Inferior parietal cortex (tissue), 1 donor: ENCODE measurements around the gene SIM2.

Experiments
- DNase-seq: peaks from one replicate; pipeline ENCODE4 v3.0.0-alpha.2; 2016; ENCODE audit errors: extremely low spot score

SIM2 gene

DNA sequence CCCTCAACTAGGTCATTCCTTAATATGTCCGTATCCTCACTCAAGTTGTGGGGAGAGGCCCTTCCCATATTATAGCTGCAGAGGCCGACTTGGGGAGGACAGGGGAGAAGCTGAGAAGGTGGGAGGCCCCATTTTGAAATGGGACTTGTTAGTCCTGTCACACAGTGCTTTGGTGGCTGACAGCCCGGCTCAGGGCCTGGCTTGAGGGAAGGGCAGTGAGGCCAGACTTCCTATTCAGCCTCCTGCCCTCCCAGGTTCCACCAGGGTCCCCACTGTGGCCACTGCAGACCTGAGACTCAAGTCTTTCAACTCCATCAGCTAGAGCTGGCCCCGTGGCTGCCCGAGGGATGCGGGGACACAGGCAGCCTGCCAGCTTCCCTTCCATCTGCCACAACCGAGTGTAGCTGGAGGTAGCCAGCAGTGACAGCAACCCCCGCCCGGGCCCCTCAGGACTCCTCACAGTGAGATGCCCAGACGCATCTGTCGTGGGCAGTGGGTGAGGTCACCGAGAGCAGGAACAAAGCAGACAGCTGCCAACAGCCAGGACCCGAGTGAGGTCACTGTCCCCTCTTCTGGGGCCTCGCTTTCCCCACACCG lies 36.9 kb downstream of the SIM2 start:
- no peak for DNase-seq

DNA sequence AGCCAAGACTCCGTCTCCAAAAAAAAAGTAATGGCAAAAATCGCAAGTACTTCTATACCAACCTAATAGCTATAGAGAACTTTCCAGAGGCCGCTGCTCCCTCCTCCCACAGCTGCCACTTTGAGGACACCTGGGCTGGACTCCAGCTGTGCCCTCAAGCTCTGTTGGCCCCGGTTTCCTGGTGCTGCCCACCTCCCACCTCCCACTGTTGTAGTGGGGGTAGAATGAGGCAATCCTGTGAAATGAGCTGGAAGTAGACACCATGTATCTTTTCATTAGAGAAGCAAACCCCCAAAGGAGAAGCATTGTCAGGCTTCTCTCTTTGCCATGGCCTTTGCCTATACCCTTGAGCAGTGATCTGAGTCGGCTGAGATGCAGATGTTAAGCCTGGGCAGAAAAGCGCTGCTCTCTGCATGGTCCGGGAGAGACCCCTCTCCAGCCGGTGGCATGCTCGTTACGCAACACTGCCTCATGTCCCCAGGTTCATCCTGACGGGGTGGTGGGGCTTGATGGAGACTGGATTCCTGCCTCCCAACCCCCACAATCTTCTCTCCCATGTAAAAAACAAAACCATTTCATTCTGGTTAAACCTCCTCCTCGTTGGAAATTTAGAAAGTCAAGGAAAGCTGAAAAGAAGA lies 39.7 kb downstream of the SIM2 start:
- no peak for DNase-seq

DNA sequence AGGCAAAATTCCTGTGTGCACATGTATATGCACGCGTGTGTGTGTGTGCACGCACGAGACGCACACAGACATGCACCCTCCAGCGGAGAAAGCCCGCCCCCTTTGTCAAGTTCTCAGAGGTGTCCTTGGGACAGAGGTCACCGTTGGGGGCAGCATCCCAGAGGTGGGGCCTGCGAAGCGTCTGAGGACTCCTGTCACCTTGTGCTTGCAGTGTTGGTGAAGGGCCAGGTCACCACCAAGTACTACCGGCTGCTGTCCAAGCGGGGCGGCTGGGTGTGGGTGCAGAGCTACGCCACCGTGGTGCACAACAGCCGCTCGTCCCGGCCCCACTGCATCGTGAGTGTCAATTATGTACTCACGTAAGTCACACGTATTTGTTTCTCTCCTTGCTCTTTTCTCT lies 42.6 kb downstream of the SIM2 start:
- DNase-seq: no peak

DNA sequence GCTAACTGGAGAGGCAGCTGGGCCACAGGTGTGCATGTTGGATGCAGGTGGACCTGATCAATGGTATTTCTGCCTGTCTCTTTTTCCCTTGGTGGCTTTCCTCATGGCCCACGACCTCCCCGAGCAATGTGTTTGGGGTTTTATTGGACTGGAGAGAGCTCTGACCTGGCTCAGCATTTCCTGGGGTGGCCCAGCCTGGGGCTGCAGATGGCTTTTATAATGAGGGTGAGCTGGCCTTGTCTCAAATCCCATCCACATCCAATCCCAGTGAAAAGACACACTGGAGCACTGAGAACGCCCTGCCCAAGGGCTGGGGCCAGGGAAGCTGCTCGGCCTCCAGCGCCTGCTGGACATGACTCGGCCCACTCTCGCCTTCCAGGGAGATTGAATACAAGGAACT lies 44.1 kb downstream of the SIM2 start:
- DNase-seq: no peak

DNA sequence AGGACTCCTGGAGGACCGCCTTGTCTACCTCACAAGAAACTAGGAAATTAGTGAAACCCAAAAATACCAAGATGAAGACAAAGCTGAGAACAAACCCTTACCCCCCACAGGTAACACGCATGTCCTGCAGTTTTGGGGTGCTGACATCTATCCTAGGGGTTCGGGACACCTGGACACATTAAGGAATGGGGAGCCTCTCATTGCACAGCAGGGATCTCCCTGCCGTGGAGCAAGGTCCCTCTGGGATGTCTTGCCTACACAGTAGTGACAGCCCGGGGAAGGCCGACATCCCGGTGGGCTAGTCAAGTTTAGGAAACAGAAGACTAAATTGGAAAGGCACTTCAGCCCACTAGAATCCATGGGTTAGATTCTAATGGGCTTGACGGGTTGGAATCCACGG lies 44.5 kb downstream of the SIM2 start:
- no peak for DNase-seq

DNA sequence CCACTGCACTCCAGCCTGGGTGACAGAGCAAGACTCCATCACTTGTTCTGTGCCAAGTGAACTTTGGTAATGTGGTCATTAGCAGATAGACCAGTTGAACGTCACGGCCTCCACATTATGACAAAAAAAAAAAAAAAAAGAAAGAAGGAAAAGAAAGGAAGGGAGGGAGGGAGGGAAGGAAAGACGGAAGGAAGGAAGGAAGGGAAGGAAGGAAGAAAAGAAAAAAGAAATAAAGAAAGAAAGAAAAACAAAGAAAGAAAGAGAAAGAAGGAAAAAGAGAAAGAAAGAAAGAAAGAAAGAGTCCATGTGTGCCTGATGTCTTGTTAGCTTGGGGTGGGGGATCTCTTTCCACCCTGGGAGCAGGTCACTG lies 45.3 kb downstream of the SIM2 start:
- no peak for DNase-seq

DNA sequence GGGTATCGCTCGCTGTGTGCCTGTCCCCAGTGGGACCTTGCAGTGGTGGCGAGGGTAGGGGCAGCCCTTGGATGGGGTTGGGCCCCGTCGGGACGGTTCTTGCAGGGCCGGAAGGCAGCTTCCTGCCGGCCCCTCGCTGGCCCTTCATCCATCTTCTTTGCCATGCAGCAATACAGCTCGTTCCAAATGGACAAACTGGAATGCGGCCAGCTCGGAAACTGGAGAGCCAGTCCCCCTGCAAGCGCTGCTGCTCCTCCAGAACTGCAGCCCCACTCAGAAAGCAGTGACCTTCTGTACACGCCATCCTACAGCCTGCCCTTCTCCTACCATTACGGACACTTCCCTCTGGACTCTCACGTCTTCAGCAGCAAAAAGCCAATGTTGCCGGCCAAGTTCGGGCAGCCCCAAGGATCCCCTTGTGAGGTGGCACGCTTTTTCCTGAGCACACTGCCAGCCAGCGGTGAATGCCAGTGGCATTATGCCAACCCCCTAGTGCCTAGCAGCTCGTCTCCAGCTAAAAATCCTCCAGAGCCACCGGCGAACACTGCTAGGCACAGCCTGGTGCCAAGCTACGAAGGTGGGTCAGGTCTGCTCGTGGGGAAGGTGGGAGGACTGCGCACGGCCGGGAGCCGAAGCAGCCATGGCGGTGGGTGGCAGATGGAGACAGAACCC lies 45.8 kb downstream of the SIM2 start:
- no peak for DNase-seq

DNA sequence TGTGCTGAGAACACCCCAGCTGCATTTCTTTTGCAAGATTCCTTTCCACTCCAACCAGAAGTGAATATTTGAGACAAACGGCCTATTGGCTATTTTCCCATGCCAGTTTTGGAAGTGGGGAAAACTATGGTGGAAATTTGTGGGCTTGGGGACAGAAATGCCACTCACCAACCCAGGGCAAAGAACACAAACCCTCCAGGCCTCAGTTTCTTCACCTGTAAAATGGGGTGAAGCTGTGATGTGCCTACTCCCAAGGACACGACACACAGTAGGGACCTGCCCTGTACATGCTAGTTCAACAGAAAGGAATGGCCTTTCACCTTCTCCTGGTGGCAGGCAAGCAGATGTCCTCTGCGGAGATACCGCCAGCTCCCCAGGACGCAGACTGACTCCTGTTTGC lies 46.5 kb downstream of the SIM2 start:
- DNase-seq: no peak

DNA sequence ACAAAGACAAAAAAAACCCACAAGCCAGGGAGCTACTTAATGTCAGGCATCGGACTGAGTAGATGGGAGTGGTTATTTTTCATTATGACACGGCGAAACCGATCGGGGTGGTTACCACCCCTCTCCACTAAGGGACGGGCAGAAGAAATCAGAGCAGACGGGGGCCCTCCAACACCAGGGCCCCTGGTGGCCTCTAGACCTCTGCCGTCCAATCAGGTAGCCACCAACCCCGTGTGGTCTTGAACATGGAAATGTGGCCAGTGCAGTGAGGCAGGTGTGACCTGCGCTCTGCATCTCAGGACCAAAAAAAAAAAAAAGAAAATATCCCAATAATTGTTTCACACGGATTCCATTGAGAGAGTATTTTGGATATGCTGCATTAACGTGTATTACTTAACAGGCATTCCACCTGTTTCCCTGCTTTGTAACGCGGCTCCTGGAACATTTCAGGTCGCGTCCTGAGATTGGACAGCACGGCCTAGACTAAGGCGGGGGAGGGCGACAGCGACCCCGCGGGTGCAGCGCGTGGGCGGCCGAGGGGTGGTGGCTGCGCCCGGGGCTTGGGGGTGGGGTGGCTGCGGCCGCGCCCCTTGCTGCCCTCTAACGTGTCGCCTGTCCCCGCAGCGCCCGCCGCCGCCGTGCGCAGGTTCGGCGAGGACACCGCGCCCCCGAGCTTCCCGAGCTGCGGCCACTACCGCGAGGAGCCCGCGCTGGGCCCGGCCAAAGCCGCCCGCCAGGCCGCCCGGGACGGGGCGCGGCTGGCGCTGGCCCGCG lies 48.3 kb downstream of the SIM2 start:
- no peak for DNase-seq

DNA sequence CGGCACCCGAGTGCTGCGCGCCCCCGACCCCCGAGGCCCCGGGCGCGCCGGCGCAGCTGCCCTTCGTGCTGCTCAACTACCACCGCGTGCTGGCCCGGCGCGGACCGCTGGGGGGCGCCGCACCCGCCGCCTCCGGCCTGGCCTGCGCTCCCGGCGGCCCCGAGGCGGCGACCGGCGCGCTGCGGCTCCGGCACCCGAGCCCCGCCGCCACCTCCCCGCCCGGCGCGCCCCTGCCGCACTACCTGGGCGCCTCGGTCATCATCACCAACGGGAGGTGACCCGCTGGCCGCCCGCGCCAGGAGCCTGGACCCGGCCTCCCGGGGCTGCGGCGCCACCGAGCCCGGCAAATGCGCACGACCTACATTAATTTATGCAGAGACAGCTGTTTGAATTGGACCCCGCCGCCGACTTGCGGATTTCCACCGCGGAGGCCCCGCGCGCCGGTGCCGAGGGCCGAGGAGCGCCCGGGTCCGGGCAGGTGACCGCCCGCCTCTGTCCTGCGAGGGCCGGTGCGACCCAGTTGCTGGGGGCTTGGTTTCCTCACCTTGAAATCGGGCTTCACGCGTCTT lies 49.0 kb downstream of the SIM2 start:
- DNase-seq: no peak

DNA sequence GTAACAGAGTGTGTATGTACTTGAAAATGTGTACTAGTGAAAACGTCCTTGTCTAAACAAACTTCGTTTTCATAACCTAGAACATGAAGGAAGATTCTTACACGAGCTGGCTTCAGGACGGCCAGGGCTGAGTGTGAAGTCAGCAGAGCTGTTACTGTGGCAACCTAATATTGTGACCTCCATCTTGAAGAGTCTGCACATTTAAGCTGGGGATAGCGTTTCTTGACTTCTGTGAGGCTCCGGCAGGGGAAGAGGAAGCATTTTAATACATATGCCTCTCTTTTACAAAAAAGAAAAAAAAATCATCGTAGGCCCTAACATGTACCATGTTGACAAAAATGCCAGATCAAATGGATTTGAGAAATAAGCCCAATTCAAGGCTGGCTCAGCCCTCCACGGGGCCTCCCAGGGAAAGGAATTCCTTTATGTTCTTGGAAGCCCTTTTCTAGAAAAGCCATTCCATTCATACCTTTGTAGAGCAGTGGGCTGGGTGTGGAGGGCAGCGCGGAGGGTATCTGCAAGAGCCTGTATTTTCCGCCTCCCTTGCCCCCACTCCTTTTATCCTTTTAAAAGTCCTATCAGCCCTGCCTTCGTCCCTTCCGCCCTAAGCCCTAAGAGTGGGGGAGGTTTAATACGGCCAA lies 51.1 kb downstream of the SIM2 start:
- no peak for DNase-seq

DNA sequence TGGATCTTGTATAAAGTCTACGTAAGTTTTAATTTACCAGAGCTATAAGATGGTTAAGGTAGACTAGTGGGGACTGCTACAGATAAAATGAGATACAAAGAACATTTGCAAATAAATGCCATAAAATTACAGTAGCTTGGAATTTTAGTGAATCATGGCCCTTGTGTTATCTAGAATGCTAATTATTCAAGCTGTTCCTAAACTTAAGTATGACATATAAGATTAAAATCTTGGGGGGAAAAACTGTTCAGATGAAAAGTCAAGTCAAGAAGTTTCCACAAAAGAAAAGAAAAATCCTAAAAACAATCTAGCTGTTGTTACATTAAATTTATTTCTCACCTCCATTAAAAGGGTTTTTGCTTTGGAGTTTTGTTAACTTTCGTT lies 51.7 kb downstream of the SIM2 start:
- DNase-seq: no peak

DNA sequence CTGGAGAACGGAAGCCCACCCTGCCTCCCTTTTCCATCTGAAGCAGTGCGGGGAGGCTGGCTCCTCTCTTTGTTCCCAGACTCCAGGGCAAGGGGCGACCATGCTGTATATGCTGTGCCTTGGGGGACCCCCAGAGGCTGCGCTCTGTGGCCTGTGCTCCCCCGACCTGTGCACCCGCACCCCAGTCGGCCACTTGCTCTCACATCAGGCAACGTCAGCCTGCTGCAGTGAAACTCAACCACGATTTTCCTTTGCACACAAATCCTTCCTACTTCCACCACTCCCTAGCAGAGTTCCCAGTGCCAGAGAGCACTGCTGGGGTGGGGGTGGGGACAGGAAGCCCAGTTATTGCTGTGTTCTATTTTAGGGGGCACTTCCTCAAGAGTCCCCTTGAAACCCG lies 52.5 kb downstream of the SIM2 start:
- DNase-seq: no peak

DNA sequence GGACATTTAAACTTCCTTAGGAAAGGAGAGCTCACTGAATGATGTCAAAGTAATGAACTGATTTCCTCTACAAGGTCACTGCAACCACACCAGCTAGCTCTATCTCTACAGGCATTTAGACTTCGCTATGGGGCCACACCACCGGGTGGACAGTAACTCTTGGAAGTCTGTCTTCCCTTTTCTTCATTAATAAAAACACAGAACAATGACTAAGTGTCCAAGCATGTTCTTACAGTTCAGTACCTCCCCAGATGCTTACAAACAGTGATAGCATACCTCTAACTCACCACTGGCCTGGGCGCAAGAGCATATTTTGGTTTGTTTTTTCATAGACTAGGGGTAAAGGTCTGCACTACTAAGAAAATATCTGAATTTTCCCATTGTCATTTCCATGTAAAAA lies 54.6 kb downstream of the SIM2 start:
- DNase-seq: no peak

DNA sequence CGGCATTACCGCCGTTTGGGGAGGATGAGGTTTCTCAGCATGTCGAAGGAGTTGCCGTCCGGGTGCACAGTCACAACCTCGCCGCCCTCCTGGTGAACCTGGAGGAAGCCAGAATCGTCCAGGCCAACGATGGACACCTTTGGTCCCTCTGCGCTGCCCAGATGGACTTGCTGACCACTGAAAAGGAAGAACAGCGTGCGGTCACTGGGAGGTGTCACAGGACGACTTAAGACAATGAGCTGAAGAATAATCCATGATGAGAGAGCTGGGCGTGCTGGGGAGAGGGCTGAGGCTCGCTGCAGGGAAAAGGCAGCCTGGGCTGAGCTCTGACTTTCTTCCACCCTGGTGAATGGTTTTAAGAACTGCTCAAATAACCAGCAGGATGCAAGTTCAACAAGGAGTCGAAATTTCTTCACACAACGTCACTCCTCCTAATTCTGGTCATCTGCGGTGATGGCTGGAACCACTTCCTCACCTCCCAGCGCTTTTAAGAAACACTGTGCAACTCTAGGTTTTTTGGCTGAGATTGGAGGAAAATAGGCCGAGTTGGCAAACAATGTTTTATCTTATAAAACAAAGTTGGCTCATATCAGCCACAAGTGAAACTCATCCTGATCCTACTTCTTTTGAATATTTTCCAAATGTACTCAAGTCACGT lies 55.5 kb downstream of the SIM2 start:
- DNase-seq: no peak

DNA sequence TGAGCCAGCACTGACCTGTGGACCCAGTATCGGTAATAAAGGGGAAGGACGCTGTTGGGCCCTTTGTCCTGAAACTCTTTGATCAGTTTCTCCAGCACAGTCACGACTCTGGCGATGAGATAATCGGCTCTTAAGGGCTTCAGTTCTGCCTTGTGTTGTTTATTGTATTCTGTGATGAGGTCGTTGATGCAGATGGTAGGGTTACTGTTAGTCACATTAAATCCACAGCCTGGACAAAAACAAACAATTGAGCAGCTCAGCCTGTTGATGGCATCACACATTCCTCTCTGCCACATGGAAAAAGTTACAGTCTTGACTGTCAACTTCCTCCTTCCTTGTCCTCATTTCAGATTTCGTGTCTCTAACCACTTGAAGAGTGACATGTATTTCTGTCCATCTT lies 57.6 kb downstream of the SIM2 start:
- DNase-seq: peak; percentile 46

DNA sequence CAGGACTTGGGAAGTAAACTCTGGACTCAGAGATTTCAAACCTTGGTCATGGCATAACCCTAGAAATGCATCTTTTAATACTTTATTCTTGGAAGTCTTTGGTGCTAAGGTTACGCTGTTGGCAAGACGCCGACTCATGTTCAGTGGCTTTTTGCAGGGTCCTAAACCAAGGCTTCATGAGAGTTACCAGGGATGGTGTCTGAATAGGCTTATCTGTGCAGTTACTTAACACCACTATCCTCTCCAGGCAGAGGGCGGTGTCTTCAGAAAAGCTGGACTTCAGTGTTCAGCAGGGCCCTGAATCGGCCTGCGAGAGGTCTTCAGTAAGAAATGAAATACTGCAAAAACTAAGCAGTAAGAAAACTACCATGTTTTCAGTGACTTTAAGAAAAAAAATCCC lies 58.3 kb downstream of the SIM2 start:
- DNase-seq: no peak

DNA sequence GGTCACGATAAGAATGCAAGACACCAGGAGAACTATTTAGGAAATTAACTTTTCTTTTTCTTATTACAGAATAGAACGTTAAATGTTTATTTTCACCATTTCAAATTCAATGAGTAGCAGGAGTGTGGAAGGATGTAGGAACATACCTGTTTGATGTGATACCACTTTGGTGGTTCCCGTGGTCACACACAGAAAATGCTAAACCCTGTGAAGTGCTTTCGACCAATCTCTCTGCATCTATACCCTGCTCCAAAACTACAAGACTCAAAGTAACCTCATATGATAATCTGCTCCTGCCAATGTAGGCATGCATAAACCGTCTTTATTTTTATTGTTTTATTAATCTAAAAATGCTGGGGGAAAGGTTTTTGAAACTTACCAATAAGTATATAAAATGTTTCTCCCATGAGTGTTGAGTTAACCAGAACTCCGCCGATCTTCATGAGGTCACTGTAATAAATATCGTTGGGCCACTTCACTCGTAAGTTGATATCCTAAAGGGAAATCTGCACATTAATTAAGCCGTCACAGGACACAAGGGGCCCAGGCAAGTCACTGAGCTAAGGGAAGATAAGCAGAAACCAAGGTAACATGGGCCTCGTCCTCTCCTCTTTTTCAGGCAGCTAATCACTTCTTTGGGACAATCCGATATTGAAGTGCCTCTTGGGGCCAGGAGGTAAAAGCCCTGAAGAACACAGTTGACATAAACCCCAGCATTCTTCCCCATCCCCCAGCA lies 60.6 kb downstream of the SIM2 start:
- DNase-seq: no peak

DNA sequence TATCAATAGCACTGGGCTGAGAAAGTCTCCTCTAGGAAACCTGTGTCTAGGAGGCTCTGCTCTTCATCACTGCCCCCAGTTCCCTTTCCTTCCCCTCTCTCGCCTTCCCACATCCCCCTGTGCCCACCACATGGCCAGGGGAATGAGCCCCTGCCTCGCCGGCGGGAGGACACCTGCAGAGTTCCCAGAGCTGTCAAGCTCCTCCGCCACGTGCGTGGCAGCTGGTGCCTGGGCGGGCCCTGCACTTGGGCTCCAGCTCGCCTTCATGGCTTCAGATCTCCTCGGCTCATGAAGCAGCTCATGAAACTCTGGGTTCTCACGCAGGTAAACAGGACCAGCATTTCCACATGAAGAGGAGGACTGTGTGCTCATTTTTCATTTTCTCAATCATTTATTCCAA lies 62.8 kb downstream of the SIM2 start:
- no peak for DNase-seq

DNA sequence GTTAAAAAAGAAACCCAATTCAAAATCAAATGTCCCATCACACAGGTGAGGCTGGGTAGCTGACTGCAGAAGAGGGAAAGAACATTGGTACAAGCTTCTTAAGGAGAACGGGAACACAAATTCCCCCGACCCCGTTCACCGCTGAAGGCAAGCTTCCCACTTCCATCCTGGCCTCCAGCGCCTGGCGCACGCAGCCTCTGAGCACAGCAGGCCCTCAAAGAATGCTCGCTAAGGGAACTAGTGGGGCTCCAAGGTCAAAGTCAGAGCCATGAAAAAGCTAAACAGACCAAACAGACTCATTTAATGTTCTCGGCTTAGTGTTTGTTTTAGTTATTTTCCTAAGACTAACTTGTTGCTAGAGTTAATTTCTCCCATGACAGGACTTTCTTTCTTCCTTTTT lies 63.7 kb downstream of the SIM2 start:
- DNase-seq: no peak

DNA sequence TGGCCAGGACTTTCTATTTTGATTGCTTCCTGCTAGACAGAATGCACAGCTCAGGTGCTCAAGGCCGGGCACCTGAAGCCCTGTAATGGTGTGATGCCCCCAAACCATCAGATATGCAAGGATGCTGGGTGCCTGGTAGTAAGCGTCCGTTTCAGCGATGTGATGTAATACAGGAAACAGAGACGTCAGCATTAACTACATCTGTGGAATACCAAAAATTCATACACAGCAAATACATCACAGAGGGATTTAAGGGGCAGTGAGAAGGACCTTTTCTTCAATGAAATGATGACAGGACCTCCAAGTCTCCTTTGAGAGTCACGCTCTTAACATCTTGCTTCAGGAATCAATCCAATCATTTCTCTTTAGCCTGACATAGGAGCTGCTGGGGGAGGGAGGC lies 64.4 kb downstream of the SIM2 start:
- DNase-seq: no peak
